Aorta (tissue), 5 donors: ENCODE measurements around the gene LIG3. TPM values are rescaled to one million over a fixed set of nuclear protein-coding genes. Genes with fewer than 3 reads are reported as not detected.

Experiments used
- ATAC-seq: fragments of 200-7000 bp; cut with Tn5 transposase; one replicate; pipeline ENCODE4 v1.9.1; 2022; ENCODE audit warnings: moderate library complexity; ENCODE audit not compliant: low FRiP score
- DNase-seq, 2 donors: peaks; one replicate each; pipeline ENCODE4 v3.0.0-alpha.2; 2020
- H3K27ac ChIP-seq, 2 donors: one replicate each; pipeline ENCODE4 v1.5.1; 2013; ENCODE audit warnings: low read length in 2 of 2, mild to moderate bottlenecking in 2 of 2, moderate library complexity in 2 of 2, control low read depth in 1 of 2, inconsistent platforms in 1 of 2, low read depth in 1 of 2
- H3K27me3 ChIP-seq, 2 donors: one replicate each; pipeline ENCODE4 v1.6.1; 2013; ENCODE audit warnings: control low read depth in 1 of 2, low read length in 1 of 2, mild to moderate bottlenecking in 1 of 2, moderate library complexity in 1 of 2; ENCODE audit not compliant: insufficient read depth in 2 of 2, control insufficient read depth in 1 of 2
- H3K36me3 ChIP-seq, 2 donors: one replicate each; pipeline ENCODE4 v1.6.1; 2013; ENCODE audit warnings: control low read depth in 1 of 2, low read length in 1 of 2, mild to moderate bottlenecking in 1 of 2; ENCODE audit not compliant: insufficient read depth in 2 of 2, control insufficient read depth in 1 of 2
- H3K4me1 ChIP-seq, 2 donors: one replicate each; pipeline ENCODE4 v1.6.1; 2013; ENCODE audit warnings: low read length in 2 of 2, control low read depth in 1 of 2, mild to moderate bottlenecking in 1 of 2, moderate library complexity in 1 of 2; ENCODE audit not compliant: insufficient read depth in 2 of 2, control insufficient read depth in 1 of 2
- H3K4me3 ChIP-seq, 2 donors: one replicate each; pipeline ENCODE4 v1.5.1; 2013; ENCODE audit warnings: low read length in 2 of 2, control low read depth in 1 of 2, mild to moderate bottlenecking in 1 of 2
- H3K9me3 ChIP-seq: one replicate; pipeline ENCODE4 v1.6.1; 2013; ENCODE audit warnings: mild to moderate bottlenecking, low read length; ENCODE audit not compliant: control insufficient read depth
- whole genome bisulfite sequencing, 2 donors: extraction: QIAGEN DNeasy Blood & Tissue Kit; methylation state at CpG; one replicate each; pipeline ENCODE4 v1.1.7; 2013; 5-methylcytosine and 5-hydroxymethylcytosine counted together
- intact Hi-C, 2 donors: fragments of 100-400 bp; cut with DNase I; formaldehyde crosslinking; loops; one replicate each; pipeline versions ENCODE4 v1.14.2 to v1.15.0; 2022
- polyA plus RNA-seq, 2 donors: library from polyadenylated mRNA; stranded (reverse); fragments of 200-250 nt; gene quantifications; one replicate each; pipeline ENCODE4 v1.2.3, GENCODE V29; 2013
- total RNA-seq, 2 donors: library from RNA; stranded (reverse); fragmentation: NEBNext Ultra II Directional; extraction: Animal tissue kit (Norgen Biotek cat#: 25700); gene quantifications; one replicate each; pipeline ENCODE4 v1.2.1, GENCODE V29; 2021
- donor health status: healthy with polysubstance abuse.
- donor health status: Bipolar disorder and iron deficiency.
- donor health status: DM: no; HTN: no; CAD: no.
- donor health status: DM: no; HTN: no; CAD: no.
- donor health status: DM: yes; HTN: yes; CAD: no.

Gene LIG3
- total and polyA plus RNA-seq, 4 donors = 6.7 to 33.0 (median 18.5) TPM

- H3K27me3 ChIP-seq = no peaks in the 10 kb centered on the region
- no peaks in the 10 kb centered on the region for H3K9me3 ChIP-seq
- H3K4me1 ChIP-seq = peaks cover 0 to 2% of the 10 kb centered on the region in 2 donors
- H3K36me3 ChIP-seq = peaks cover 0 to 3% of the 10 kb centered on the region in 2 donors
- intact Hi-C loops = loop anchor here (2.0 to 5.0 kb wide), 3 partner anchors 19 to 108 kb away; partner anchors contain the start of genes CCT6B (in 1 of the 2) and ZNF830 (in 1 of the 2)
- H3K27ac ChIP-seq = peak overlapping the region in 1 of 2 donors; percentile 45
- DNase-seq = no peak
- no peak for ATAC-seq
- H3K4me3 ChIP-seq = peak overlapping the region in 1 of 2 donors; percentile 42
- WGBS, 2 donors = 18% methylated on average over 15 of the region's 15 CpGs
Observed at GRCh38 chr17:34979650-34980352, 511 bp upstream of the LIG3 start.

DNA sequence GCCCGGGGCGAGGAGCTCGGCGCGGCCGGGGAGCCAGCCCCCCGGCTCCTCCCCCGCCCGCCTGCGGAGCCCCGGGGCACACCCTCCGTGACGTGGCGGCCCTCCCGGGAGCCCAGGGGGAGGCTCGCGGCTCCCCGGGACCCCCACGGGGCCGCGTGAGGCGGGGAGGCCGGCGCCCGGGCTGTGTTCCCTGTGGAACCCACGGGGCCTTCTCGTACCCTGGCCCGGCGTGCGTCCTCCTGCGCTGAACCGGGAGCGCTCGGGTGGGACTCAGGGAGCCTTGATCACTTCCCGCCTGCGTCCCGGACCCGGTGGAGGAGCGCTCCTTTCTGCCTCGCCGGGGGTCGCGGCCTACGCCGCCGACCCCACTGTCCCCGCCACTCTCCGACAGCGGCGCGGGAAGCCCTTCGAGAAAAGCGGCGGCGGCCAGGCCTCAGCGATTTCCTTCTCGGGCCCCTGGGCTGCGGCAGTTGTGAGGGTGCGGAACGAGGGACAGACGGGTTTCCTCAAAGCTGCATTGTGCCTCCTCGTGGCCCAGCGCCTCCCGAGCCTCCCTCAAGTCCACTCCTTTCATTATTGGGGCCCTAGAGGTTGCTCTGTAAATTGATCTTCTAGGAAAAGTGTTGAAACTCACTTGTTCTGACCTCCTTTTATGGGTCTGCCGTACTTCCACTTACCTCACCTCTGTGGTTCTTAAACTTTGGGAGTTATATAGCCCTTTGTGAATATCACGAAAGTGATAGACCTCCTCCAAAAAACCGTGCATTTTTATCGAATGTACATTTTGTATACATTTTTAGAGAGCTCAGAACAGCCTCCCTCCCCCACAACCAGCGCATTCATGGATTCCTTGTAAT, 597 bp downstream of the LIG3 start:
- H3K27me3 ChIP-seq = no peaks in the 10 kb centered on the region
- DNase-seq = peak; percentile 85 to 93
- ATAC-seq = peak; percentile 95
- WGBS, 2 donors = 0 to 1% methylated on average over 65 to 69 of the region's 69 CpGs
- H3K4me3 ChIP-seq = peak overlapping the region; percentile 75 to 98
- peaks cover 0 to 3% of the 10 kb centered on the region in 2 donors for H3K36me3 ChIP-seq
- peaks cover 0 to 2% of the 10 kb centered on the region in 2 donors for H3K4me1 ChIP-seq
- peak overlapping the region; percentile 93 to 99 for H3K27ac ChIP-seq
- intact Hi-C loops = loop anchor here (2.0 to 5.0 kb wide), 3 partner anchors 20 to 106 kb away; partner anchors contain the start of genes CCT6B (in 1 of the 2) and ZNF830 (in 1 of the 2)
- H3K9me3 ChIP-seq = no peaks in the 10 kb centered on the region

DNA sequence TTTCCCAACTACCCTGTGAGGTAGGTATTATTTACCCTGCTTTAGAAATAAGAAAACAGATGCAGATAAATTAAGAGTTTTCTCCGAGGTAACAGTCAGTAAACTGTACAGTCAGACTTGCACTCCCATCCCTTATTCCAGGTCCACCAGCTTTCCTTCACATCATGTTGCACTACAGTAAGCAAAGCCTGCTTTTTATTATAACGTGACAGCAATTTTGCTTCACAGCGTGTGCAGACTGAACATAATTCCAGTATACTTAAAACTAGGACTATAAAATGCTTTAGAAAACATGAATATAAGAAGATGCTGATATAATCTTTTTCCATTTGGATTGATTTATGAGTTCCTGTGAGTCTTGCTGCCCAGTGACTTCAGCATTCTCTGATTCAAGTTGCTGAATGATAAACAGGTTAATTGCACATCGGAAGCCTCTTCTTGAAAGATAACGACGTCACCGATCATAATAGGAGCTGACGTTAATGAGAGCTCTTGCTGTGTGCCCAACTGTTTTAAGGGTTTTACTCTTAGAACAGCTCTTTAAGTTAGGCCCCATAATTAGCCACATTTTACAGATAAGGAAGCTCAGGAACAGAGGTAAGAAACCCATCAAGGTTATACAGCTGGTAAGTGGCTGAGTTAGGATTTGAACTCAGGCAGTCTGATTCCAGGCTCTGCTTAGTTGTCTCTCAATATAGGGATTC, 1.4 kb downstream of the LIG3 start:
- intact Hi-C loops = loop anchor here (2.0 to 5.0 kb wide), 3 partner anchors 21 to 106 kb away; partner anchors contain the start of genes CCT6B (in 1 of the 2) and ZNF830 (in 1 of the 2)
- DNase-seq = no peak
- ATAC-seq = no peak
- Histone ChIP-seq H3K27ac (peak overlapping the region in 1 of 2 donors; percentile 88), H3K4me1 (peaks cover 0 to 2% of the 10 kb centered on the region in 2 donors), H3K36me3 (peaks cover 0 to 3% of the 10 kb centered on the region in 2 donors), H3K4me3 (peak overlapping the region; percentile 75 to 98), H3K27me3 (no peaks in the 10 kb centered on the region), H3K9me3 (no peaks in the 10 kb centered on the region)
- WGBS, 2 donors = 10 to 11% methylated on average over 8 of the region's 8 CpGs

GRCh38 chr17:34987232-34987631, 6.9 kb downstream of the LIG3 start:
- intact Hi-C loops = no loop called here
- Histone ChIP-seq H3K36me3 (peaks cover 5% of the 10 kb centered on the region in 2 donors), H3K27me3 (no peaks in the 10 kb centered on the region), H3K4me1 (no peaks in the 10 kb centered on the region), H3K27ac (no peak overlapping the region), H3K9me3 (no peaks in the 10 kb centered on the region), H3K4me3 (no peak overlapping the region)
- WGBS, 2 donors = 84 to 89% methylated on average over 2 of the region's 2 CpGs
- DNase-seq (no peak), ATAC-seq (no peak)

DNA sequence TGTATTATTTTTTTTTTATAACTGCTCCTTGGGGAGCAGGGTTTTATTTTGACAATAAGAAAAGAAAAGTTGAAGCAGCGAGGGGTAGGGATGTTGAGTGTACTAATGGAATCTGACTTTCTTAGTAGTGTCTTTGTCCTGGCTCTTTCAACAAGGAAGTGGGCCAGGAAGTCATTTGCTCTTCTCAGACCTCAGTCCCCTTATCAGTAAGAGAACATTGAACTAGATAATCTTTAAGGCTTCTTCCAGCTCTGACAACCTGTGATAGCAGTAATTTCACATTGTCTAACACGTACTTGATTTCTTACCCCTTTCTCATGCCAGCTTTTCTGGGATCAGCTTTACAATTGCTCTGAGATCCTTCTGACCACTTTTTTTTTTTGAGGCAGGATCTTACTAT, 8.3 kb downstream of the LIG3 start:
- no peaks in the 10 kb centered on the region for H3K27me3 ChIP-seq
- ATAC-seq (no peak), DNase-seq (no peak)
- 89 to 91% methylated on average over 2 of the region's 2 CpGs for WGBS, 2 donors
- peaks cover 5 to 6% of the 10 kb centered on the region in 2 donors for H3K36me3 ChIP-seq
- H3K27ac ChIP-seq = no peak overlapping the region
- H3K4me1 ChIP-seq = no peaks in the 10 kb centered on the region
- no peaks in the 10 kb centered on the region for H3K9me3 ChIP-seq
- H3K4me3 ChIP-seq = no peak overlapping the region
- intact Hi-C loops = no loop called here

GRCh38 chr17:34989473-34989872, 9.2 kb downstream of the LIG3 start:
- DNase-seq (no peak), ATAC-seq (no peak)
- intact Hi-C loops = no loop called here
- Histone ChIP-seq H3K9me3 (no peaks in the 10 kb centered on the region), H3K4me3 (no peak overlapping the region), H3K36me3 (peaks cover 5 to 6% of the 10 kb centered on the region in 2 donors), H3K4me1 (no peaks in the 10 kb centered on the region), H3K27ac (no peak overlapping the region), H3K27me3 (no peaks in the 10 kb centered on the region)
- WGBS, 2 donors = 93% methylated on average over 10 of the region's 10 CpGs

GRCh38 chr17:34990921-34991365, 10.6 kb downstream of the LIG3 start:
- ATAC-seq = no peak
- no peaks in the 10 kb centered on the region for H3K4me1 ChIP-seq
- H3K36me3 ChIP-seq = peaks cover 5 to 6% of the 10 kb centered on the region in 2 donors
- 82 to 91% methylated on average over 6 of the region's 6 CpGs for WGBS, 2 donors
- no peak overlapping the region for H3K4me3 ChIP-seq
- intact Hi-C loops = no loop called here
- H3K27me3 ChIP-seq = no peaks in the 10 kb centered on the region
- no peak for DNase-seq
- H3K9me3 ChIP-seq = no peaks in the 10 kb centered on the region
- no peak overlapping the region for H3K27ac ChIP-seq

GRCh38 chr17:34991606-34992005, 11.3 kb downstream of the LIG3 start:
- Histone ChIP-seq H3K27me3 (no peaks in the 10 kb centered on the region), H3K36me3 (peaks cover 5 to 6% of the 10 kb centered on the region in 2 donors), H3K27ac (no peak overlapping the region), H3K4me1 (no peaks in the 10 kb centered on the region), H3K9me3 (no peaks in the 10 kb centered on the region), H3K4me3 (no peak overlapping the region)
- no peak for DNase-seq
- intact Hi-C loops = no loop called here
- ATAC-seq = no peak
- WGBS, 2 donors = 88 to 93% methylated on average over 3 of the region's 3 CpGs
